Astrocyte of the spinal cord (primary cell): ENCODE measurements around the gene SUPT7L.
"Not testable (repeated sequence)": the region's sequence is repeated elsewhere in the genome, so short reads cannot be mapped to it uniquely, and the experiment has no call there.

Source experiments
- DNase-seq: peaks from one replicate; pipeline ENCODE4 v3.0.0; 2011; ENCODE audit warnings: low read depth, low spot score
- H3K4me3 ChIP-seq: 2 replicates; pipeline ENCODE4 v1.5.1; 2011; ENCODE audit warnings: low read depth, mild to moderate bottlenecking, low read length, moderate library complexity
- CTCF ChIP-seq: IDR thresholded peaks from 2 replicates; pipeline ENCODE4 v1.5.1; 2012; ENCODE audit warnings: low read depth, mild to moderate bottlenecking, low read length, inconsistent platforms
- in situ Hi-C: cut with HindIII; loops from 2 replicates; pipeline ENCODE4 v1.10.0; 2017; ENCODE audit warnings: low sequenced_read_pairs

The SUPT7L gene

DNA sequence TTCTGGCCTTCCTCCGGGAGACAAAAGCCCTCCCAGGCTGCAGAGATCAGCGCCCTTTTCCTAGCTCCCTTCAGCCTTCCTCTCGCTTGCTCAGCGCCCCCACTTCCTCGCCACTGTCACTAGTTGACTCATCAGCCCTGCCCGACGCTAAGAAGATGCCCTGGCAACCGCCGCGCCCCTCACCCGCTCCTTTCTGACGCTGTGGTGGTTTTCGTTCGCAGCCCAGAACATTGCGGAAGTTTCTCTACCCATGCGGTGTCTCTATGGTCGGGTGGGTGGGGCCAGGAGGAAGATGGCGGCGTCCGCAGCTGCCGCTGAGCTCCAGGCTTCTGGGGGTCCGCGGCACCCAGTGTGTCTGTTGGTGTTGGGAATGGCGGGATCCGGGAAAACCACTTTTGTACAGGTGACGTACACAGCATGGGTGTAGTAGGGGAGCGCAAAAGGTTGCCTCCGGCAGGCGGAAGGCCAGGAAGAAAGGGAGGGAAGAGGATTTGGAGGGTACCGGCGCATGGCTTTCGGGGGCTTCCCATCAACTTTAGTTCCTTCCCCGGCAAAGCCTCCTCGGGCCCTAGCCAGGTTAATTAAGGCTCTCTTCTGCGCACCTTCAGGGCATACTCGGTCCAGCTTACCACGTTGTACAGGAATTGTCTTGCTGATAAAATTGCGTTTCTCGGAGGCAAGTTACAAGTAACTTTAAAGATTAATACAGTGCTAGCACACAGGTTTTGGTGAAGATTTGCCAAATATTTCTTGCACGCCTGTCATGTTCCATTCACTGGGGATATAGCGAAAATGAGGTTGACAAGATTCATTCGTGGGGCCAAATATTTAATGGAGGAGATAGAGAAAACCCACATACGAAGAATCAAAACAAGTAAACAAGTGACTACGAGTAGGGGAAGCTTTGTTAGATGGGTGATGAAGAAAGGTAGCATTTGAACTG lies 34.4 kb downstream of the SUPT7L start, which contains the start of the genes CCDC121 and GPN1:
TSS of gene CCDC121 (minus strand) at position 246 of the 943 bp plus-strand sequence. CDS start 1,213 bp downstream, outside the sequence.
TSS of gene GPN1 (plus strand) at position 284 of the 943 bp plus-strand sequence. CDS start at position 293, 9 bp downstream.
- in situ Hi-C loops, result no loop called here
- peak within 1 kb of the TSS; percentile 98 for H3K4me3 ChIP-seq
- no peak for TF ChIP-seq CTCF

GRCh38 chr2:27627963-27628766 lies 35.2 kb downstream of the SUPT7L start:
- in situ Hi-C loops, result no loop called here
- TF ChIP-seq CTCF, result no peak
- peak overlapping the region; percentile 98 for H3K4me3 ChIP-seq
- peak; percentile 95 for DNase-seq

More for the DNA sequence above, 34.4 kb downstream of the SUPT7L start, which contains the start of the genes CCDC121 and GPN1:
- peak; percentile 96 for DNase-seq

- in situ Hi-C loops, H3K4me3 ChIP-seq: not testable (repeated sequence)
- DNase-seq, result peak; percentile 27
These were observed 36.5 kb downstream of the SUPT7L start for GRCh38 chr2:27626921-27627320.

GRCh38 chr2:27626323-27626722 lies 37.1 kb downstream of the SUPT7L start:
- DNase-seq, H3K4me3 ChIP-seq, in situ Hi-C loops: not testable (repeated sequence)

DNA sequence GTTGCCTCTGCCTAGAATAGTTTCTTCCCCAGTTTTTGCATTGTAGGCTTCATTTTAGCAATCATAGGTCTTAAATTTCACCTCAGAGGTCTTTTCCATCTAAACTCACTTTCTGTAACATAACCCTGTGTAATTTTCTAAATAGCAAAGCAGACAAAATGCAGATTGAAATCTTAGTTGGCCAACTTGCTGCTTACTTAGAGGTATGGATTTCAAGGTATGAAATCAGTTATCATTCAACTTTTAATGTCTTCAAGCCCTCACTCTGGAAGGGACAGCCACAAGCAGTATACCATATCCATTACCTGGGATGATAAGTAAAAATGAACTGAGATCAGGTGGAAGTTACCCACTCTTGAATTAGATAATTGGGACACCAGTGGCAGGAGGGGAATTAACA lies 38.5 kb downstream of the SUPT7L start:
- no peak overlapping the region for H3K4me3 ChIP-seq
- in situ Hi-C loops, result no loop called here
- no peak for TF ChIP-seq CTCF
- no peak for DNase-seq

GRCh38 chr2:27622921-27623384 lies 40.5 kb downstream of the SUPT7L start:
- no peak overlapping the region for H3K4me3 ChIP-seq
- peak; percentile 90 for DNase-seq
- TF ChIP-seq CTCF, result no peak

GRCh38 chr2:27621524-27621923 lies 41.9 kb downstream of the SUPT7L start:
- peak; percentile 17 for TF ChIP-seq CTCF
- no peak for DNase-seq
- in situ Hi-C loops, result no loop called here
- H3K4me3 ChIP-seq, result no peak overlapping the region

More at GRCh38 chr2:27622921-27623384, 40.5 kb downstream of the SUPT7L start:
- in situ Hi-C loops, result no loop called here
